HG03439 (cell line): ENCODE measurements around the gene EPHA2.

Experiments used
- ATAC-seq: cut with Tn5 transposase; IDR thresholded peaks from one replicate; pipeline ENCODE4 v1.9.1; 2021; ENCODE audit warnings: mild to moderate bottlenecking, moderate library complexity; ENCODE audit not compliant: unreplicated experiment

EPHA2 gene

GRCh38 chr1:16101623-16102022, 54.2 kb downstream of the EPHA2 start:
- ATAC-seq, result no peak

DNA sequence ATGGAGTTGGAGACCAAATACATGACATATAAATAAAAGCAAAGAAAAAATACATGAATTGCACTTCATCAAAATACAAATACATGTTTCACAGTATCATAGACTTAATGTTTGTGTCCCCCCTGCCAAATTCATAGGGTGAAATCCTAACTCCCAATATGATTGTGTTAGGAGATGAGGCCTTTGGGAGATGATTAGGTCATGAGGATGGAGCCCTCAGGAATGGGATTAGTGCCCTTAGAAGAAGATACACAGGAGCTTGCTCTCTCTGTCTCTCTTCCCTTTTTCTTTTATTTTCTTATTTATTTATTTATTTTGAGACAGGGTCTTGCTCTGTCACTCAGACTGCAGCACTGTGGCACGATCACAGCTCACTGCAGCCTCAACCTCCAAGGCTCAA, 56.5 kb downstream of the EPHA2 start:
- ATAC-seq, result no peak

- no peak for ATAC-seq
These were observed 60.4 kb downstream of the EPHA2 start for GRCh38 chr1:16095447-16095846.

GRCh38 chr1:16094453-16095158, 61.3 kb downstream of the EPHA2 start:
- no peak for ATAC-seq

- no peak for ATAC-seq
These were observed 62.3 kb downstream of the EPHA2 start for GRCh38 chr1:16093611-16094010.

DNA sequence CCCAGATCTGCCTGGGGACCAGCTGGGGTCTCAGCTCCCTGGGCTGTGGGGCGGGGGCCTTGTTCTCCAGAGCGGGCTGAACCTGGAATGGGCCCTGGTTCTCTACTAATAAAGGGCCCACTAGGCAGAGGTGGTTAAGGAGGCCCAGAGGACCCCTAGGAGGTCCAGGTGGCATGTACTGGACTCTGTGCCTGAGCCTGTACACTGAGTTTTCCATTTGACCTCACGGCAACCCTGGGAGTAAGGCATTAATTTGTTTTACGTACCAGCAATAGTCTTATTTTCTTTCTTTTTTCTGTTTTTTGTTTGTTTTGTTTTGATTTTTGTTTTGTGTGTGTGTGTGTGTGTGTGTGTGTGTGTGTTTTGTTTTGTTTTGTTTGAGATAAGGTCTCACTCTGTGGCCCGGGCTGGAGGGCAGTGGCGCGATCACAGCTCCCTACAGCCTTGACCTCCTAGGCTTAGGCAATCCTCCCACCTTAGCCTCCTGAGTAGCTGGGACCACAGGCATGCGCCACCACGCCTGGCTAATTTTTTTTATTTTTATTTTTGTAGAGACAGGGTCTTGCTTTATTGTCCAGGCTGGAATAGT, 62.9 kb downstream of the EPHA2 start:
- no peak for ATAC-seq

DNA sequence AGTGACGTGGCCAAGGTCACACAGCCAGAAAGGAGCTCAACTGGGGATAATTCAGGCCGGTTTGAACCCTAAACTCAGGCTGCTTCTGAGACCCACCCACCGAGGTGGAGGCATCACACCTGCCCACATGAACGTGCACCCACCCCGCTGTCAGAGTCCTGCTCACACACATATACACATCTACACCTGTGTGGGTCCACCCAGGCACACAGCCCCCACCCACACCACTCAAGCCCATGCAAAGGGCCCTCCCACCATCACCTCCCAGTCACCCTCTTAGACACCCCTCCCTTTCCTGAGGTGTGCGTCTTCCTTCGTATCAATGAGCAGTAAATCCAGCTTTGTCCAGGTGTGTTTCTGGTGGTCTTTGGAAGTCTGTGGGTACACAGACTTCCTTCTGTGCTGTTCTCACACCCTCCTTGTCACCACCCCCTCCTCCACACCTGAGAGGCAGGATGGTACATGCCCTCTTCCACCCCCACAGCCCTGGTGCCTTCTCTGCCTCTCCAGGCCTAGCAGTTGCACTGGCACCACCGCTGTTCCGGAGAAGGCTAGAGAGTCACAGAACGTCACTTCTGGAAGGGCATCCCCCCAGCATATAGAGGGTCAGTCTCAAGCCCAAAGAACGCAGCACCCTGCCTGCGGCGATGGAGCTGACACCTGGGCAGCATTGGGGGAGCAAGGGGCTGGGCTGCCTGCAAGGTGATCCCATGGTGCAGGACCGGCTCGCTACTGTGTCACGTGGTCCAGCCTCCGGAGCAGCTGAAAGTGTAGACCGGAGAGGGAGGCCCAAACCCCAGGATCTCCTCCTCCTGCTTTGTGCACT, 63.6 kb downstream of the EPHA2 start:
- no peak for ATAC-seq

- ATAC-seq, result no peak
These were observed 64.6 kb downstream of the EPHA2 start for GRCh38 chr1:16091296-16091695.

DNA sequence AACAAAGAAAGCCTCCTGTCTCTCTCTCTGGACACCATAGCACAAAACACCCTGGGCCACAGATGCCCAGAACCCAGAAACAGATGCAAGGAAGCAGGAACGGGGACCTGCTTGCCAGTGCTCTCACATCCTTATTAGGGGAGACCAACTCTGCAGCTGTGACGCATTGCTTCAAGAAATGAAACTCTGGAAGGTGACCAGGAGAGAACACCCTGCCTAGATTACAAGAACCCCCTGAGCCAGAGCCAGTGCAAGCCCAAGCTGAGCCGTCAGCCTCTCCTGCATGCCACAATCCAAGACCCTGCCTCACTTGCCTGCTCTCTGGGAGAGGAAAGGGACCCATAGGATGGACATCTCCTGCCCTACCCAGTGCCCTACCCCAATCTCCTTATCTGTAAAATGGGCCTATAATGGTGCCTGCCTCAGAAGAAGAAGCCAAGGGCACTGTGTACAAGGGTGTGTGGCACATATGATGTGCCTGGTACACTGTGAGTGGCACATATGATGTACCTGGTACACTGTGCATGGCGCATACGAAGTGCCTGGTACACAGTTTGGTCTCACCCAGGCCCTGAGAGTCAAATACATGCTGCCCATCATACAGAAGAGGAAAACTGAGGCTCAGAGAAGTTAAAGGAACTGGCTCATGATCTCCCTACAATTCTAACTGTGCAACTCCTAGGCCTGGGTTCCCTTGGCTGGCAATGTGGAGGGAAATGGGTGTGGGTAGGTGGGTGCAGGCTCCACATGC, 65.6 kb downstream of the EPHA2 start:
- no peak for ATAC-seq

GRCh38 chr1:16088996-16089395, 66.9 kb downstream of the EPHA2 start:
- no peak for ATAC-seq

DNA sequence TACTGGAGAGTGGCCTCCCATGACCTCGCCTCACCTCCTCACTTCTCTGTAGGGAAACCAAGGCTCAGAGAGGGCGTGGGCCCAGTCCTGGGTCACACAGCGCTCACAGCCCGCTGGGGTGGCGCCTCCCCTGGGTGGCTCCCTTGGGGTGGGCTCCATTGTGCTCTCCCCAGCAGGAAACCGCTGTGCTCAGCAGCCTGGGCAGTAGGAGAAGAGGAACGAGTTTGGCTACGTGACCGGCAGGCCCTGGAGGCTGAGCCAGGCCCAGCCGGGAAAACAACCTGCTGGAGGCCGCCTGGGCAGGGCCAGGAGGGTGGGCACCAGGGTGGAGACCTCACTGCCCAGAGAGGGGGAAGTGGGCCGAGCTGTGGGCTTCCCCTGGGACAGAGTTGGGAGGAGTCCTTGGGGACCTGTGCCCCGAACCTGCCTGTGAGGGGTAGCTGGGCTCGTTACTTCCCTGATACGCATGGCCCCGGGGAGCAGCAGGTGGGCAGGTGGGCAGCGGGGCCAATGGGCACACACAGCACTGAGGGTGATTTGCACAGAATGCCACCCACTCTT, 67.4 kb downstream of the EPHA2 start:
- no peak for ATAC-seq

DNA sequence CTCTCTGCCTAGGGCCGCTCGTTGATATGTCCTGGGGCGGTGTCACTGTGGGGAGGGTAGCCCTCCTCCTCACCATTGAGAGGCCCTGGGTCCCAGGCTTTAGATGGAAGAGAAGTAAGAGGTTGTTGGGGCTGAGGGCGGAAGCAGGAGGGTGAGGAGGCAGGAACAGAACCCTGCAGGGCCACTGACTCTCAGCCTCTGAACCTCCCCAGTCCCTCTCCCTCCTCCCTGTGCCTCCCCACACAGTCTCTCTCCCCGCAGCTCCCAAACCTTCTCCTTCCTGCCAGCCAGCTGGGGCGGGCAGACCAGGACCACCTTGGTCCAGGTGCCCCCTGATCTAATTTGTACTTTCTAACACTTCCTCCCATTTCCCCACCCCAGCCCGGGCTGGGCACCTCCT, 68.1 kb downstream of the EPHA2 start:
- ATAC-seq, result no peak

DNA sequence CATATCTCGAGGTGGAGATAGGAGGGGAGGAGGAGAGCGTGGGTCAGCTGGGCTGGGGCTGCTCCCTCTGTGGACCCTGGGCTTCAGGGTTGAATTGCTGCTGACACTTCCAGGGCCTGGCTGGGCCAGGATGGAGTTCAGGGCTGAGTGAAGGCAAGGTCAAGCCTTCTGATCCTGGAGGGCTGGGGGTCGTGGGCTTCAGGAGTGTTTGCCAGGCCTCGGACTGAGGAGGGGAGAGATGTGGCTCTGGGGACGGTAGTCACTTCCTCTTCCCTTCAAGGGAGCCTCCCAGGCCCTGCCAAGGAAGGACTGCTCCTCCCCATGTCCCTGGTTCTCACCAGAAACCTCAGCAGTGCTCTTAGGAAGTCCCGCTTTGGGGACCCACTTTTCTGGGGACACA, 70.3 kb downstream of the EPHA2 start:
- no peak for ATAC-seq

GRCh38 chr1:16083486-16083885, 72.4 kb downstream of the EPHA2 start:
- ATAC-seq, result no peak

- no peak for ATAC-seq
These were observed 73.4 kb downstream of the EPHA2 start for GRCh38 chr1:16082283-16083038.

DNA sequence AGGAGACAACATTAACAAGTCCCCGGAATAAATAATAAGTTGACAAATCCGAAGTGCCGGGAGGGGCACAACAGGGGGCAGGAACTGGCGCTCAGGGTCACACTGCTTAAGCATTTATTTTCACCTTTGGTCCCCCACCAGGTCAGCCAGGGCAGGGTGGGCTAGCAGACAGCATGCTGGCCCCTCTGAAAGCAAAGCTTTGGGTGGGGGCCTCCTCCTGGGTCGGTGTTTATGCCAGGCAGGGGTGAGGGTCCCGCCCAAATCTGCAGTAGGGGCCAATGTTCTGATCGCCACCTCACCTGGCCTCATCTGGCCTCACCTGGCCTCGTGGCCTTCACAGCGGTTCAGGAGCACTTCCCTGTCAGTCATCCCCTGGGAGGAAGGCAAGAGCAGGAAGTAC, 74.2 kb downstream of the EPHA2 start:
- no peak for ATAC-seq

DNA sequence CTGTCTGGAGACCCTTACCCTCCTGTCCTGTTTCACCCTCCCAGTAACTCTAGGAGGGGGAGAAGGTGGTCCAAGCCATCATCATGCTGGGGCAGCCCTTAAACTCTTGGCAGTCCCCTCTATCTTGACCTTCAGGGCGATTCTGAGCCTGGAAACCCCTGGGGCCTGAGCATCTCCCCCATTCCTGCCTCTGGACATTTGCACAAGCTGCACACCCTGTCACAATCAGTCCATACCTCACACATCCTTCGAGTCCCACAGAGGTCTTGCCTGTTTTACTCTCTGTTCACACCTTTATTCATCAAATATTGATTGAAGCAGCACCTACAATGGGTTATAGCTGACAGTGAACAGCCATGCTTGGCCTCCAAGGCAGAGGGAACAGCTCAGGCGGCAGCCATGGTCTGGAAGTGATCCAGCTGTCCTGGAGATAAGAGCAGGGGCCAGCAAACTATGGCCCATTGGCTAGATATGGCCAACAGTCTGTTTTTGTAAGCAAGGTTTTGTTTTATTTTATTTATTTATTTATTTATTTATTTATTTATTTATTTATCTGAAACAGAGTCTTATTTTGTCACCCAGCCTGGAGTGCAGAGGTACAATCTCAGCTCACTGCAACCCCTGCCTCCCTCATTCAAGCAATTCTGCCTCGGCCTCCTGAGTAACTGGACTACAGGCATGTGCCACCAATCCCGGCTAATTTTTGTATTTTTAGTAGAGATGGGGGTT, 75.3 kb downstream of the EPHA2 start:
- no peak for ATAC-seq

DNA sequence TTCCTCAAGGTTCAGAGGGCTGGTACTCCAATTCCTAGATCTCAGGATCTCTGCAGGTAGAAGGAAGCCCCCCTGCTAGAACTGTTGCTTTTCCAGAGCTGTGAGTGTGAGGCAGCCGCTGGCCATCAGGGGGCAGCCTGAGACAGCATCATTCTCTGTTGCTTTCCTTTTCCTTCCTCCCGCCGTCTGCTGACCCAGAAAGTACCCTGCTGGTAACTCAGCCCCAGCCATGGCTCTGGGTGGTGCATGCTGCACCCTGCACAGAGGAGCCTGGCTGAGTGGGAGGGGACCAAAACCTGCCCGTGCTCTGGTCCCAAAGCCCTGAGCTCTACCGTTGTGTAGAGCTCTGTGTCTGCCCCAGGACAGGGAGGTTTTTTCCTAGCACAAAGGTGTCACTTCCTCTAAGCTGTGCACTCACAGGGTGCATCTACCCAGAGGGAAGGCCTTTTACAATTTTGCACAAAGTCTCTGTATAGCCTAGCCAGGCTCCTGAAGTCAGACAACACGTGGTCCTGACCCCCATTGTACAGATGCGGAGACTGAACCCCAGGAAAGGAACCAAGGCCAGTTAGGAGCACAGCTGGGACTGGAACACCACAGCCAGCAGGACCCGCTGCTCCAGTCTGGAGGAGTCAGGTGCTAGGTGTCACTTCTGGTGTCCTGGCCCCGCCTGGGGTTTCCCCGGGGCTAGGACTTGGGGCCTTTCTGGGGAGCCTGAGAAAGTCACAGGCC, 76.8 kb downstream of the EPHA2 start:
- ATAC-seq, result no peak
